Fibroblast of villous mesenchyme (primary cell): Measurements from ENCODE around the gene TSPAN5. TPM values are rescaled to one million over a fixed set of nuclear protein-coding genes. Genes with fewer than 3 reads are reported as not detected.

Source experiments
- DNase-seq: peaks from one replicate; pipeline ENCODE4 v3.0.0-alpha.2; 2010; ENCODE audit warnings: low read depth
- H3K4me3 ChIP-seq: 2 replicates; pipeline ENCODE4 v1.5.1; 2011; ENCODE audit warnings: low read depth, mild to moderate bottlenecking, low read length
- total RNA-seq: library from RNA; depleted of rRNA; stranded (reverse); fragments of >200 nt; gene quantifications from 2 replicates; pipeline ENCODE4 v1.2.3, GENCODE V29; 2012
- TF ChIP-seq, protein P1 (sequence below): IDR thresholded peaks from 2 replicates; pipeline ENCODE4 v1.5.1; 2012; ENCODE audit warnings: low read depth, mild to moderate bottlenecking, low read length; ENCODE audit not compliant: insufficient read depth

The TSPAN5 gene
- total RNA-seq, 1 donor, result 50.5 TPM

DNA sequence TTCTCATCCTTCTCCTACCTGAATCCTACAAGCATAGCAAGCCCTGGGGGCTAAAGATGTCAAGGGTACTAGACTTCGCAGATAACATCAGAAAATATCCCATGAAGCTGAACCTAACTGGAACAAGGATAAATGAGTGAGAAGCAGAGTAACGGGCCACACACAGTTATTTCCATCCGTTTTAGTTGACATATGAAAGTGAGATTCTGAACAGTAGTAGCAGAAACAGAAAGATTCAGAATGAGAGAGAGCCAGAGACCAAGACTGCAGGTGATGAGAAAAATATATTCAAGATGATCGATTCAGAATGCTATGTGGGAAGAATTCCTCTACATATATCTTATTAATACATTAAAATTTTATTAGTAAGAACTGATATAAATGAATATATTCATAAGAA lies 165.1 kb downstream of the TSPAN5 start:
- DNase-seq, result no peak
- TF ChIP-seq, protein P1, sequence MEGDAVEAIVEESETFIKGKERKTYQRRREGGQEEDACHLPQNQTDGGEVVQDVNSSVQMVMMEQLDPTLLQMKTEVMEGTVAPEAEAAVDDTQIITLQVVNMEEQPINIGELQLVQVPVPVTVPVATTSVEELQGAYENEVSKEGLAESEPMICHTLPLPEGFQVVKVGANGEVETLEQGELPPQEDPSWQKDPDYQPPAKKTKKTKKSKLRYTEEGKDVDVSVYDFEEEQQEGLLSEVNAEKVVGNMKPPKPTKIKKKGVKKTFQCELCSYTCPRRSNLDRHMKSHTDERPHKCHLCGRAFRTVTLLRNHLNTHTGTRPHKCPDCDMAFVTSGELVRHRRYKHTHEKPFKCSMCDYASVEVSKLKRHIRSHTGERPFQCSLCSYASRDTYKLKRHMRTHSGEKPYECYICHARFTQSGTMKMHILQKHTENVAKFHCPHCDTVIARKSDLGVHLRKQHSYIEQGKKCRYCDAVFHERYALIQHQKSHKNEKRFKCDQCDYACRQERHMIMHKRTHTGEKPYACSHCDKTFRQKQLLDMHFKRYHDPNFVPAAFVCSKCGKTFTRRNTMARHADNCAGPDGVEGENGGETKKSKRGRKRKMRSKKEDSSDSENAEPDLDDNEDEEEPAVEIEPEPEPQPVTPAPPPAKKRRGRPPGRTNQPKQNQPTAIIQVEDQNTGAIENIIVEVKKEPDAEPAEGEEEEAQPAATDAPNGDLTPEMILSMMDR, result no peak

GRCh38 chr4:98491899-98492559 lies 166.4 kb downstream of the TSPAN5 start:
- DNase-seq, result peak; percentile 58
- TF ChIP-seq, protein P1, result no peak
- no peak overlapping the region for H3K4me3 ChIP-seq

More for the DNA sequence above, 165.1 kb downstream of the TSPAN5 start:
- no peak overlapping the region for H3K4me3 ChIP-seq

DNA sequence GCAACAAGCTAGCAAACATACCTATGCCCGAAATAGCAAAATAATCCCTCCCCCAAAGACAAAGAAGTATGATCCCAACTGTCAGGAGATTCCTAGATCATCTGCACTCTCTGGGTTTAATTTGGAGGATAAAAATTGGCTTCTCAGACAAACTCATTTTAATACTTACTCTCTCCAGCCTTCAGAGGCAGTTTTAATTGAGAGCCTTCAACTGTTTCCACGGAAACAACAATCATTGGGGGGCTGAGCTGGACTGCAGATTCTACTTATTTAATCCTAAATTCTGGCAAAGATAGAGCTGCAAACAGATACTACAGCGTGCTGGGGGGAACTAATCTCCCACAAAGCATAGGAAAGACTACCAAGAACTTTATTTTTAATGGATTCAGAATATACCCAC lies 168.2 kb downstream of the TSPAN5 start:
- no peak overlapping the region for H3K4me3 ChIP-seq
- TF ChIP-seq, protein P1, result no peak
- no peak for DNase-seq

DNA sequence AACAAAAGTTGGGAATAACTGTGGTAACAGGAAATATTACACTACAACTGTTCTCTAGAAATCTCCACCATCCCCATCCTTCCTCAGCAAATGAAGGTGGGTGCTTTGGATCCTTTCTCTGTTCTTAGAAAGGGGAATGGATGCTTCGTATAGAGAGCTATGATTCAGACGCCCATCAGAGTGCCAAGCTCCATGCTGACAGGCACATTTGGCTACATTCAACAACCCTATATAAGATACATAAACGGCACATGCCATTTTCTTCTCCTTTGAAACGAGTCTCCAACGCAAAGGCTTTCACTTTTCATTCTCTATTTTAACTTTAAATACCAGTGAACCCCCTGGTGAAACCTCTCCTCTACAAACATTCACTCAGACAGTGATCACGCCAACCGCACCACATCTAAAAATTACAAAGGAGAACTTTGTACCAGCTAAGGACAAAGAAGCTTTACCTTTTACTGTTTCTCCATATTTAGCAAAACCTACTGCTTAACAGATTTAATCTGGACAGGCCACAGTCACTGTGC lies 172.5 kb downstream of the TSPAN5 start:
- DNase-seq, result no peak
- no peak overlapping the region for H3K4me3 ChIP-seq
- TF ChIP-seq, protein P1, result no peak

DNA sequence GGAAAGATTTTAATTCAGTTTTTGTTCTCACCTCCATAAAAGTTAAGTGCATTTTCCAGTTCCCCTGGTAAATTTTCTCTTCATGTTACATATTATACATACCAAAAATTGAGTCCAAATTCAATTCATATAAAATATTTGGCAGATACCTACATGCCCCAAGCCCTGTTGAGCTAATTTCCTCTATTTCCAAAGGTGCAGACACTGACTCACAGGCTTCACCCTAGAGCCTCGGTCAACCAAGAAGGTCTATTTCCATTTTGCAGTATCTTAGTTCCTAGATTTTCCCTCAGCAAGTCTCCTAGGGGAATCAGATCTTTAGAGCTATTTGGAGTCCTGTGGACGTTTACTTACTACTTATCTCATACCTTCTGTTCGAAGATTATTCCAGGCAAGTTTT lies 174.4 kb downstream of the TSPAN5 start:
- no peak for DNase-seq
- no peak overlapping the region for H3K4me3 ChIP-seq
- TF ChIP-seq, protein P1, result no peak

GRCh38 chr4:98482847-98483806 lies 175.3 kb downstream of the TSPAN5 start:
- TF ChIP-seq, protein P1, result no peak
- no peak for DNase-seq
- no peak overlapping the region for H3K4me3 ChIP-seq
